Measurements from ENCODE around the gene ANKRD17. TPM values are rescaled to one million over a fixed set of nuclear protein-coding genes. Genes with fewer than 3 reads are reported as not detected.

Gene ANKRD17
- total and polyA plus RNA-seq, 9 of the 15 experiments (the other 6 are each of a cell fraction or from before 2014, with no cell fraction given), result 25.5 to 86.9 (median 52.2) TPM

GRCh38 chr4:73230865-73231517 is 27.6 kb downstream of the ANKRD17 start:
- H3K36me3 ChIP-seq (ENCODE audit: control insufficient read depth, insufficient read depth, low read length), result peaks cover 53% of the 10 kb centered on the region
- in situ Hi-C loops (cut with MboI), result no loop called here
- TF ChIP-seq DIDO1 (tag; IDR thresholded peaks at IDR 0.05; ENCODE audit: low read depth), result no peak
- TF ChIP-seq, protein P1, sequence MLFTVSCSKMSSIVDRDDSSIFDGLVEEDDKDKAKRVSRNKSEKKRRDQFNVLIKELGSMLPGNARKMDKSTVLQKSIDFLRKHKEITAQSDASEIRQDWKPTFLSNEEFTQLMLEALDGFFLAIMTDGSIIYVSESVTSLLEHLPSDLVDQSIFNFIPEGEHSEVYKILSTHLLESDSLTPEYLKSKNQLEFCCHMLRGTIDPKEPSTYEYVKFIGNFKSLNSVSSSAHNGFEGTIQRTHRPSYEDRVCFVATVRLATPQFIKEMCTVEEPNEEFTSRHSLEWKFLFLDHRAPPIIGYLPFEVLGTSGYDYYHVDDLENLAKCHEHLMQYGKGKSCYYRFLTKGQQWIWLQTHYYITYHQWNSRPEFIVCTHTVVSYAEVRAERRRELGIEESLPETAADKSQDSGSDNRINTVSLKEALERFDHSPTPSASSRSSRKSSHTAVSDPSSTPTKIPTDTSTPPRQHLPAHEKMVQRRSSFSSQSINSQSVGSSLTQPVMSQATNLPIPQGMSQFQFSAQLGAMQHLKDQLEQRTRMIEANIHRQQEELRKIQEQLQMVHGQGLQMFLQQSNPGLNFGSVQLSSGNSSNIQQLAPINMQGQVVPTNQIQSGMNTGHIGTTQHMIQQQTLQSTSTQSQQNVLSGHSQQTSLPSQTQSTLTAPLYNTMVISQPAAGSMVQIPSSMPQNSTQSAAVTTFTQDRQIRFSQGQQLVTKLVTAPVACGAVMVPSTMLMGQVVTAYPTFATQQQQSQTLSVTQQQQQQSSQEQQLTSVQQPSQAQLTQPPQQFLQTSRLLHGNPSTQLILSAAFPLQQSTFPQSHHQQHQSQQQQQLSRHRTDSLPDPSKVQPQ (CRISPR knock-in tag; IDR thresholded peaks at IDR 0.05; ENCODE audit: borderline replicate concordance), result no peak
- TF ChIP-seq RFX5 (IDR thresholded peaks at IDR 0.05; ENCODE audit: low read depth, low read length), result no peak
- peak; percentile 93 for TF ChIP-seq ZNF316 (IDR thresholded peaks at IDR 0.05)
- TF ChIP-seq ZNF57 (CRISPR knock-in tag; IDR thresholded peaks at IDR 0.05), result no peak
- no peak for TF ChIP-seq NFRKB (IDR thresholded peaks at IDR 0.05; ENCODE audit: low read depth)
- no peak for TF ChIP-seq KDM1A (IDR thresholded peaks at IDR 0.05)
- peak; percentile 58 for TF ChIP-seq TCF3 (CRISPR knock-in tag; IDR thresholded peaks at IDR 0.05)
- peak; percentile 56; the same call in 1 of the 2 replicates for TF ChIP-seq TAL1 (IDR thresholded peaks at IDR 0.05)
- TF ChIP-seq ZNF133 (CRISPR knock-in tag; IDR thresholded peaks at IDR 0.05), result no peak
- TF ChIP-seq, protein P2, sequence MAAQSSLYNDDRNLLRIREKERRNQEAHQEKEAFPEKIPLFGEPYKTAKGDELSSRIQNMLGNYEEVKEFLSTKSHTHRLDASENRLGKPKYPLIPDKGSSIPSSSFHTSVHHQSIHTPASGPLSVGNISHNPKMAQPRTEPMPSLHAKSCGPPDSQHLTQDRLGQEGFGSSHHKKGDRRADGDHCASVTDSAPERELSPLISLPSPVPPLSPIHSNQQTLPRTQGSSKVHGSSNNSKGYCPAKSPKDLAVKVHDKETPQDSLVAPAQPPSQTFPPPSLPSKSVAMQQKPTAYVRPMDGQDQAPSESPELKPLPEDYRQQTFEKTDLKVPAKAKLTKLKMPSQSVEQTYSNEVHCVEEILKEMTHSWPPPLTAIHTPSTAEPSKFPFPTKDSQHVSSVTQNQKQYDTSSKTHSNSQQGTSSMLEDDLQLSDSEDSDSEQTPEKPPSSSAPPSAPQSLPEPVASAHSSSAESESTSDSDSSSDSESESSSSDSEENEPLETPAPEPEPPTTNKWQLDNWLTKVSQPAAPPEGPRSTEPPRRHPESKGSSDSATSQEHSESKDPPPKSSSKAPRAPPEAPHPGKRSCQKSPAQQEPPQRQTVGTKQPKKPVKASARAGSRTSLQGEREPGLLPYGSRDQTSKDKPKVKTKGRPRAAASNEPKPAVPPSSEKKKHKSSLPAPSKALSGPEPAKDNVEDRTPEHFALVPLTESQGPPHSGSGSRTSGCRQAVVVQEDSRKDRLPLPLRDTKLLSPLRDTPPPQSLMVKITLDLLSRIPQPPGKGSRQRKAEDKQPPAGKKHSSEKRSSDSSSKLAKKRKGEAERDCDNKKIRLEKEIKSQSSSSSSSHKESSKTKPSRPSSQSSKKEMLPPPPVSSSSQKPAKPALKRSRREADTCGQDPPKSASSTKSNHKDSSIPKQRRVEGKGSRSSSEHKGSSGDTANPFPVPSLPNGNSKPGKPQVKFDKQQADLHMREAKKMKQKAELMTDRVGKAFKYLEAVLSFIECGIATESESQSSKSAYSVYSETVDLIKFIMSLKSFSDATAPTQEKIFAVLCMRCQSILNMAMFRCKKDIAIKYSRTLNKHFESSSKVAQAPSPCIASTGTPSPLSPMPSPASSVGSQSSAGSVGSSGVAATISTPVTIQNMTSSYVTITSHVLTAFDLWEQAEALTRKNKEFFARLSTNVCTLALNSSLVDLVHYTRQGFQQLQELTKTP (IDR thresholded peaks at IDR 0.05; ENCODE audit: low read depth in 1 of 2, partially characterized antibody in 2 of 2), result no peak
- no peak for TF ChIP-seq FOS (IDR thresholded peaks at IDR 0.05; ENCODE audit: extremely low read depth, insufficient read length)
- no peak for TF ChIP-seq HMG20B (CRISPR knock-in tag; IDR thresholded peaks at IDR 0.05)
- TF ChIP-seq MAFG (tag; conservative IDR thresholded peaks at IDR 0.05), result peak; percentile 83
- TF ChIP-seq HMG20A (CRISPR knock-in tag; conservative IDR thresholded peaks at IDR 0.05), result no peak
- 0 out of 2 replicates have a peak, but pooled peaks have one; percentile 55 for TF ChIP-seq DPF2 (IDR thresholded peaks at IDR 0.05)
- TF ChIP-seq ARID1B (IDR thresholded peaks at IDR 0.05), result peak; percentile 72
- no peak for TF ChIP-seq FUS (optimal IDR thresholded peaks at IDR 0.05; ENCODE audit: low read depth, low read length)

More at GRCh38 chr4:73230865-73231517, 27.6 kb downstream of the ANKRD17 start:
- H3K4me3 ChIP-seq, result no peak overlapping the region
- POLR2A ChIA-PET, result interaction anchor here (0.7 to 1.5 kb wide), 6 partner anchors 8 to 33 kb away, joined by 3 to 8 read pairs (median 4); no protein-coding TSS in a partner anchor
- peak overlapping the region; percentile 19; the same call in 1 of the 2 replicates for H3K4me2 ChIP-seq (ENCODE audit: insufficient read depth, low read length)
- 17% methylated on average over 3 of the region's 3 CpGs for WGBS (ENCODE audit: insufficient coverage, low coverage, missing lambda C conversion rate)
- ATAC-seq (peak; percentile 66), FAIRE-seq (no peak), DNase-seq (ENCODE audit: extremely low read depth in 1 of 4, low spot score in 3 of 4) (peak in 3 of 4 experiments; percentile 16 to 56 (median 37))
- H2AFZ ChIP-seq (ENCODE audit: low read depth, low read length), result no peak overlapping the region
- H3K27me3 ChIP-seq (ENCODE audit: control insufficient read depth in 2 of 2, insufficient read depth in 2 of 2, low read length in 2 of 2), result no peaks in the 10 kb centered on the region
- no peaks in the 10 kb centered on the region; the same call in 1 of the 2 replicates for H3K9me3 ChIP-seq (replicated peaks; ENCODE audit: control insufficient read depth, insufficient read depth, low read depth, low read length)
- intact Hi-C loops (cut with micrococcal nuclease), result no loop called here
- CTCF ChIA-PET (ENCODE audit: low intra/inter-chr PET ratio), result no interaction called here
- BruUV-seq (replicated peaks), result no TSS peak
- H3K4me1 ChIP-seq (replicated peaks in 1 of 2; ENCODE audit: control insufficient read depth in 2 of 2, insufficient read depth in 2 of 2, low read length in 2 of 2), result peaks cover 0 to 21% of the 10 kb centered on the region in 2 experiments; a peak in 4 of 5 replicates
- H3K79me2 ChIP-seq (ENCODE audit: control insufficient read depth, insufficient read depth, low read length), result peaks cover 93% of the 10 kb centered on the region
- H3K27ac ChIP-seq (ENCODE audit: extremely low read depth, low read depth, low read length), result peak overlapping the region; percentile 66
- H4K20me1 ChIP-seq (replicated peaks; ENCODE audit: control insufficient read depth, insufficient read depth, low read length), result no peaks in the 10 kb centered on the region
- H3K9me1 ChIP-seq (ENCODE audit: control insufficient read depth, insufficient read depth, low read length), result no peaks in the 10 kb centered on the region
- peak overlapping the region in 1 of 2 experiments; percentile 39; a peak in 2 of 4 replicates for H3K9ac ChIP-seq (ENCODE audit: insufficient read depth in 1 of 2, low read depth in 2 of 2, low read length in 2 of 2)
